IMR-90 (cell line): ENCODE data around the gene CDH26. TPM values are rescaled to one million over a fixed set of nuclear protein-coding genes. Genes with fewer than 3 reads are reported as not detected.

ENCODE experiments used
- ATAC-seq: fragments of 200-7000 bp; cut with Tn5 transposase; 2 replicates; pipeline ENCODE4 v1.9.1; 2020; ENCODE audit warnings: low read depth, mild to moderate bottlenecking, moderate library complexity
- BruUV-seq: library from RNA; stranded (reverse); fragments of 400-500 nt; replicated peaks from 2 replicates; lab custom pipeline; 2021; lab: Mats Ljungman, UMichigan
- CTCF ChIA-PET: fragments of 300-600 bp; formaldehyde crosslinking; extraction: SDS; loops from one replicate; lab custom pipeline; 2021; ENCODE audit warnings: antibody characterized with exemption; lab: Yijun Ruan, JAX
- POLR2A ChIA-PET: fragments of 300-600 bp; sonication (Branson Sonifier 250); formaldehyde crosslinking; loops from one replicate; lab custom pipeline; 2022; ENCODE audit warnings: antibody characterized with exemption; ENCODE audit not compliant: unreplicated experiment; lab: Charles Lee
- DNase-seq: peaks from one replicate; pipeline ENCODE4 v3.0.0; 2013
- H2AFZ ChIP-seq: replicated peaks from 2 replicates; pipeline ENCODE3; 2013; ENCODE audit warnings: low read length, mild to moderate bottlenecking; ENCODE audit not compliant: poor library complexity
- H2AK5ac ChIP-seq: 2 replicates; pipeline ENCODE4 v1.6.1; 2013; ENCODE audit warnings: low read depth, low read length, inconsistent platforms
- H2AK9ac ChIP-seq: replicated peaks from 2 replicates; pipeline ENCODE3; 2013; ENCODE audit warnings: mild to moderate bottlenecking, low read depth, low read length, moderate library complexity; ENCODE audit not compliant: poor library complexity
- H2BK120ac ChIP-seq: 2 replicates; pipeline ENCODE4 v1.6.1; 2013; ENCODE audit warnings: low read depth, low read length, inconsistent platforms
- H2BK15ac ChIP-seq: 3 replicates; pipeline ENCODE4 v1.6.1; 2013; ENCODE audit warnings: low read depth, low read length, inconsistent platforms
- H2BK20ac ChIP-seq: 2 replicates; pipeline ENCODE4 v1.6.1; 2013; ENCODE audit warnings: low read depth, mild to moderate bottlenecking, inconsistent platforms, low read length, moderate library complexity
- H2BK5ac ChIP-seq: 2 replicates; pipeline ENCODE4 v1.6.1; 2013; ENCODE audit warnings: mild to moderate bottlenecking, low read depth, low read length, inconsistent platforms; ENCODE audit not compliant: poor library complexity, severe bottlenecking
- H3K14ac ChIP-seq: replicated peaks from 2 replicates; pipeline ENCODE4 v1.6.1; 2013; ENCODE audit warnings: low read depth, low read length, inconsistent platforms
- H3K18ac ChIP-seq: 2 replicates; pipeline ENCODE4 v1.6.1; 2013; ENCODE audit warnings: low read depth, low read length, control low read depth
- H3K23ac ChIP-seq: 2 replicates; pipeline ENCODE4 v1.6.1; 2013; ENCODE audit warnings: low read depth, low read length, inconsistent platforms
- H3K27ac ChIP-seq: 2 replicates; pipeline ENCODE4 v1.5.1; 2013; ENCODE audit warnings: mild to moderate bottlenecking, control low read depth, low read length; ENCODE audit not compliant: insufficient read depth
- H3K27me3 ChIP-seq: 2 replicates; pipeline ENCODE4 v1.6.1; 2013; ENCODE audit warnings: low read length; ENCODE audit not compliant: control insufficient read depth, insufficient read depth
- H3K36me3 ChIP-seq: 2 replicates; pipeline ENCODE4 v1.6.1; 2013; ENCODE audit warnings: low read length, mixed read lengths; ENCODE audit not compliant: control insufficient read depth, insufficient read depth
- H3K4ac ChIP-seq: 2 replicates; pipeline ENCODE4 v1.6.1; 2013; ENCODE audit warnings: low read depth, low read length, inconsistent platforms
- H3K4me1 ChIP-seq: 2 replicates; pipeline ENCODE4 v1.6.1; 2013; ENCODE audit warnings: low read length, mixed read lengths; ENCODE audit not compliant: control insufficient read depth, insufficient read depth
- H3K4me2 ChIP-seq: 2 replicates; pipeline ENCODE4 v1.6.1; 2013; ENCODE audit warnings: low read depth, mild to moderate bottlenecking, control low read depth, low read length, moderate library complexity
- H3K4me3 ChIP-seq: 2 replicates; pipeline ENCODE4 v1.5.1; 2013; ENCODE audit warnings: low read depth, mild to moderate bottlenecking, control low read depth, low read length, moderate library complexity; ENCODE audit not compliant: insufficient read depth
- H3K56ac ChIP-seq: 2 replicates; pipeline ENCODE4 v1.6.1; 2013; ENCODE audit warnings: low read length, inconsistent platforms; ENCODE audit not compliant: insufficient read depth; ENCODE audit errors: extremely low read depth
- H3K79me1 ChIP-seq, 2 experiments: 2 replicates each; pipeline ENCODE4 v1.6.1; 2013; ENCODE audit warnings: low read length in 2 of 2, inconsistent platforms in 1 of 2, low read depth in 1 of 2
- H3K9ac ChIP-seq: 2 replicates; pipeline ENCODE4 v1.6.1; 2013; ENCODE audit warnings: low read depth, low read length, control low read depth
- H3K9me1 ChIP-seq: 2 replicates; pipeline ENCODE4 v1.6.1; 2013; ENCODE audit warnings: low read length, inconsistent platforms; ENCODE audit not compliant: insufficient read depth
- H3K9me3 ChIP-seq: 2 replicates; pipeline ENCODE4 v1.6.1; 2013; ENCODE audit warnings: low read length; ENCODE audit not compliant: control insufficient read depth, insufficient read depth
- H4K20me1 ChIP-seq: 2 replicates; pipeline ENCODE4 v1.6.1; 2013; ENCODE audit warnings: low read length, inconsistent platforms; ENCODE audit not compliant: insufficient read depth
- H4K5ac ChIP-seq: 2 replicates; pipeline ENCODE4 v1.6.1; 2013; ENCODE audit warnings: mild to moderate bottlenecking, low read depth, low read length, control low read depth
- H4K8ac ChIP-seq, 2 experiments: 2 replicates each; pipeline ENCODE4 v1.6.1; 2013; ENCODE audit warnings: low read depth in 2 of 2, low read length in 2 of 2, control low read depth in 1 of 2, inconsistent platforms in 1 of 2
- H4K91ac ChIP-seq: 2 replicates; pipeline ENCODE4 v1.6.1; 2013; ENCODE audit warnings: low read depth, low read length, inconsistent platforms; ENCODE audit not compliant: insufficient read depth
- CEBPB ChIP-seq: IDR thresholded peaks from 2 replicates; pipeline ENCODE4 v1.6.1; 2012; ENCODE audit warnings: low read depth, low read length, improper control_type of control experiment
- MXI1 ChIP-seq: IDR thresholded peaks from 2 replicates; pipeline ENCODE4 v1.6.1; 2012; ENCODE audit warnings: low read depth, mild to moderate bottlenecking, low read length, moderate library complexity, borderline replicate concordance
- WGBS, 2 experiments: methylation state at CpG; one replicate each; pipeline versions ENCODE4 v1.1.5 to v1.1.7; 2013; ENCODE audit warnings: missing lambda C conversion rate in 2 of 2; ENCODE audit not compliant: insufficient read length in 1 of 2; ENCODE audit errors: extremely low coverage in 2 of 2; 5-methylcytosine and 5-hydroxymethylcytosine counted together
- dilution Hi-C: fragments of 300-500 bp; cut with HindIII; formaldehyde crosslinking; loops from one replicate; pipeline ENCODE4 v1.14.3; 2018; ENCODE audit warnings: low sequenced_read_pairs; ENCODE audit not compliant: unreplicated experiment
- in situ Hi-C: fragments of 300-500 bp; cut with MboI; formaldehyde crosslinking; loops from 3 replicates; pipeline ENCODE4 v1.14.3; 2019; ENCODE audit warnings: low sequenced_read_pairs, inconsistent platforms, mixed read lengths
- intact Hi-C: fragments of 100-400 bp; cut with micrococcal nuclease; formaldehyde crosslinking; loops from 2 replicates; pipeline ENCODE4 v1.10.0; 2022
- polyA plus RNA-seq, 3 experiments: library from polyadenylated mRNA; depleted of rRNA; stranded (reverse); fragments of >200 nt; gene quantifications; 2 replicates each; pipeline ENCODE4 v1.2.3, GENCODE V29; 2012; ENCODE audit warnings: low replicate concordance in 1 of 3
- total RNA-seq: library from RNA; depleted of rRNA; stranded (reverse); fragments of >200 nt; gene quantifications from 2 replicates; pipeline ENCODE4 v1.2.3, GENCODE V29; 2012

The CDH26 gene
- total and polyA plus RNA-seq, 2 of the 4 experiments (the other 2 are of a cell fraction), result not detected

GRCh38 chr20:59944726-59945125, 13.5 kb upstream of the CDH26 start:
- no peak overlapping the region for H2AK5ac ChIP-seq
- no peak overlapping the region for H2BK15ac ChIP-seq
- H2AFZ ChIP-seq, result no peak overlapping the region
- no peaks in the 10 kb centered on the region for H3K9me1 ChIP-seq
- intact Hi-C loops, result loop anchor here (5.0 to 10.0 kb wide), 3 partner anchors 370 to 1240 kb away; no protein-coding TSS in a partner anchor
- no peak overlapping the region for H2AK9ac ChIP-seq
- H3K79me1 ChIP-seq, result peaks cover 0 to 4% of the 10 kb centered on the region in 2 experiments; a peak in 1 of 4 replicates
- no peak overlapping the region for H3K4ac ChIP-seq
- H4K8ac ChIP-seq, result no peak overlapping the region
- no peak overlapping the region for H3K23ac ChIP-seq
- ChIA-PET POLR2A (no interaction called here), CTCF (interaction anchor here (1.0 to 1.6 kb wide), 2 partner anchors 10 to 11 kb away, joined by 3 to 4 read pairs; partner anchors contain the start of gene SYCP2)
- H3K9me3 ChIP-seq, result no peaks in the 10 kb centered on the region
- no TSS peak for BruUV-seq
- H3K36me3 ChIP-seq, result peaks cover 11% of the 10 kb centered on the region
- H3K56ac ChIP-seq, result no peak overlapping the region
- ATAC-seq (no peak), DNase-seq (no peak)
- H4K91ac ChIP-seq, result no peak overlapping the region
- no peak overlapping the region for H2BK5ac ChIP-seq
- no peaks in the 10 kb centered on the region; the same call in 1 of the 2 replicates for H4K20me1 ChIP-seq
- no peak overlapping the region for H3K4me2 ChIP-seq
- no peak overlapping the region for H3K9ac ChIP-seq
- no peak overlapping the region for H3K18ac ChIP-seq
- peaks cover 2% of the 10 kb centered on the region for H3K4me1 ChIP-seq
- in situ Hi-C loops, result no loop called here
- H4K5ac ChIP-seq, result no peak overlapping the region
- dilution Hi-C loops, result no loop called here
- TF ChIP-seq MXI1 (no peak), CEBPB (no peak)
- no peak overlapping the region for H3K14ac ChIP-seq
- no peaks in the 10 kb centered on the region for H3K27me3 ChIP-seq
- H3K27ac ChIP-seq, result no peak overlapping the region
- H2BK120ac ChIP-seq, result no peak overlapping the region
- no peak overlapping the region for H3K4me3 ChIP-seq
- H2BK20ac ChIP-seq, result no peak overlapping the region
- no CpG with 5 or more reads among the region's 7 CpGs for WGBS, 2 experiments
